EL (cell line): Measurements from ENCODE around the gene GEMIN8.
A peak's percentile ranks its signal among the peaks of the same experiment; 100 is the strongest.

ENCODE experiments used
- DNase-seq: peaks from one replicate; pipeline ENCODE4 v3.0.0-alpha.2; 2016

Gene GEMIN8

DNA sequence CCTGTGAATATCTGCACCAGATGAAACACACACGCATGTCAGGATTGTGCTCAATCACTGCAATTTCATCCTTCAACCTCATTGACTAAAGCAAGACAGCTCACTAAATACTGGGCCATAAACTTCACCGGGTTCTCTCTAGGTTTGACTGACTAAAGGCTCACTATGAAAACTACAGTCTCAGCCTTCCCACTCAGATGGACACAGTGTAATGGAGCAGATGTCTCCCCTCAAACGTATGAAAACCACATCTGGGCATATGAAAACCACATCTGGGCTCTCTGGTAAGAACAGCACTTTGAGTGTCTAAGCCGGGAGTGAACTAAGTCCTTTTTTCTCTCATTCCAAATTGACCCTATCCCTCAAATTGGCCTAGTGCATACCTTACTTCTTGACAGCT, 15.2 kb downstream of the GEMIN8 start:
- no peak for DNase-seq

DNA sequence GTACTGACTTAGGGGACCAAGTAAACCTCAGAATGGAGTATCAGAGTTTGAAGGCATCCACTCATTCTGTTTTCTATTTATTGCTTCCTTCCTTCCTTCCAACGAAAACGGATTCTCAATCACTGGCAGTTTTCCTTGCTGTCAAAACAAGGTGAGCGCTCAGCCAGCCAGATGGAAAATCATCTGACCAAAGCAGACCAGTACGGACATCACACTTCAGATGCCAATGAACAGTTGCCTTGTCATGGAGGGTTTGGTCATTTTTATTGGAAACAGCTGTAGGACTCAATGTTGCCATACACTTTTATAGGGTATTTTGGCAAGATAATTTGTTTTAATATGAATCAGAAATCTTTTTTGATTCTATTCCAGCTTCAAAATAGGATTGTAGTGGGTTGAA, 16.6 kb downstream of the GEMIN8 start:
- DNase-seq, result no peak

DNA sequence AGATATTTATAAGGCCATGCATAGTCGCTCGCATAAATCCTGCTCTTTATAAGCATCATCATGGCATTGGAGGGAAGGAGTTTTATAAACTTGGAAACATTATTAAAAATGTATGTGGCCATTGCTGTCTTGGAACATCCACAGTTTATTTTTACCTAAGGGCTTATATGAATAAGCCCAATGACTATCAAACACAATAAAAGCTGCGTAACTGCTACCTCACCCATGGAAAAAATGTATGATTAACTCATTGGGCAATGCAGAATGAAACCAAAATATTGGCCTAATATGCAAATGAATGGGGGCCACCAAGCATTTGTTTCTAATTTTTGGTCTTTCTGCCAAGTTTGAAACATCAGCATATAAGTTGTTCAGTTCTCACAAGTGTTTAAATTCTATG, 19.1 kb downstream of the GEMIN8 start:
- DNase-seq, result peak; percentile 7

DNA sequence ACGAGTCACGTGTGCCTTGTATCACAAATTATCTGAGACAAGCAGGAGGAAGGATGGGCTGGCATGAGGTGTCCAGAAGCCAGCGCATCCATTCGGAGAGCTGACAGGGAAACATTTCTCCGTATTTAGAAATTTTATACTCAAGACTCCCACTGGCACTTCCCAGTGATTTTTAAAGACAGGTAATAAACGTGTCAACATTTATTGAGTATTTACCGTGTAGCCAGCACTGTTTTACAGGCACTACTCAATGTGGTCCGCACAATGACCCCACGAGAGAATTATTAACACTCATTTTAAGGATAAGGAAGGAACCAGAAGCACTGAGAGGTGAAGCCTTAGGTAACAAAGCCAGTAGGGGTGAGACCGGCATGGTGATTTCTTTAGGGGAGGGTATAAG, 23.2 kb downstream of the GEMIN8 start:
- no peak for DNase-seq

DNA sequence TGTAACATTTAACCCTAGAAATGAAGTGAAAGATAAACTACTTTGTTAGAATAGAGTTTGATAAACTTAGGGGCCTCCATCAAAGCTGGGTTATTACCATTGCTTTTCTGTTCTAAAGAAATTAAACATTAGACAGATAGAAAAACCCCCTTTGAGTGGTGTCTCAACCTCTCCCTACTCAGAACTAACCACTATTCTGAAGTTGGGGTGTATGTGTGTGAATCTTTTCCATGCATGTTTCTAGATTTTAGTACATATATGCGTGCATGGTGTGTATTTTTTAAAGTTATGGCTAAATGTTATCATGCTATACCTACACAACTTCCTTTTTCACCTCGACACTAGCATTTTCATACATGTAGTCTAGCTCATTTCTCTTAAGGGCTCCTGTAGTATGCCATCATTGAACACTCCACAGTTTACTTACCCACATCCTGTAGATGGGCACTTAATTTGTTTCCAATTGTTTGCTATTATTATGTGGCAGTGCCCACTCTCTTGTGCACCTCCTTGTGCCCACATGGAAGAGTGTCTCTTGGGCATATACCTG, 25.7 kb downstream of the GEMIN8 start:
- DNase-seq, result no peak

DNA sequence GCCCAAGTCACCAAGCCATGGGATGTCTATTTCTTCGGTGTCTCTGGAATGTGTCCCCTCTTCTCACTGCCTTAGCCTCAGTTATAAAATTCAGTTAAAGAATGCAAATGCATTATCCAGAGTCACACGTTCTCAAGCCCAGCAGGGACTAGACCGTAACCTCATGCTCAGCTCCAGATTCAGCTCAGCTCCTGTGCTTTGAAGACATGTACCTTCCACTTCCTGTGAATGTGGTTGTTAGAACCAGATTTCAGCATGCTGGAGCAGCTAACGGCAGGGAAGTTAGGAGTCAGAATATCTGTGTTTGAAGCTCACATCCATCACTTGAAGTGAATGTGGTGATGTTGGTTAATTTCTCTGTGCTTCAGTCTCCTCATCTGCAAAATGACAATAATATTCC, 26.7 kb downstream of the GEMIN8 start:
- no peak for DNase-seq

DNA sequence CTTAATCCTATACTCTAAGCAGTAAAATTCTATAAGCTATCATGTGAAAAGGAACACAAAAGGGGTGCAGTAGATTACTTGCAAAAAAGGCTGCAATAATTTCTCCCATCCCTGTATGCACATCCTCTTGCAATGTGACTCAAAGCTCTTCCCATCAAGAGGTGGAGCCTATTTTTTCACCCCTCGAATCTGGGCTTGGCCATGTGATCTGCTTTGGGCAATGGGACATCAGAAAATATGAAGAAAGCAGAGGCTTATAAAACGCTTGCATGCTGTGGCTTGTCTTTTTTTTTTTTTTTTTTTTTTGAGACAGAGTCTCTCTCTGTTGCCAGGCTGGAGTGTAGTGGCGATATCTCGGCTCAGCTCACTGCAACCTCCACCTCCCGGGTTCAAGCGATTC, 33.0 kb downstream of the GEMIN8 start:
- no peak for DNase-seq

DNA sequence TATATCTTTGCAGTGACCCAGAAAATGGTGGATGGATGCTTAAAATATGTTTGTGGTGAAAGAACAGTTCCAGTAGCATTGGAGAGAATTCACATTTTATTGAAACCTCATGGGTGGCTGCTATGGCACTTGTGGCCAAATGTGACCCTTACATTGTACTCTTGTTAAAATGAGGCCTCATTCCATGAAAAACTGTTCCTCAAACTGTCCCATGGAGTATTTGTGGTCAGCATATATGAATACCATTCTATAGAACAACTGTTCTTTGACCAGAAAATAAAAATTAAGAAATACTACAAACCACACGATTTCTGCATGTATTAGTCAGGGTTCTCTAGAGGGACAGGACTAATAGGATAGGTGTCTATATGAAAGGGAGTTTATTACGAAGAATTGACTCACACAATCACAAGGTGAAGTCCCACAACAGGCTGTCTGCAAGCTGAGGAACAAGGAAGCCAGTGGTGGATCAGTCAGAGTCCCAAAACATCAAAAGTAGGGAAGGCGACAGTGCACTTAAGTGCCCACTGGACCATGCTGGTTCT, 35.1 kb downstream of the GEMIN8 start:
- no peak for DNase-seq

DNA sequence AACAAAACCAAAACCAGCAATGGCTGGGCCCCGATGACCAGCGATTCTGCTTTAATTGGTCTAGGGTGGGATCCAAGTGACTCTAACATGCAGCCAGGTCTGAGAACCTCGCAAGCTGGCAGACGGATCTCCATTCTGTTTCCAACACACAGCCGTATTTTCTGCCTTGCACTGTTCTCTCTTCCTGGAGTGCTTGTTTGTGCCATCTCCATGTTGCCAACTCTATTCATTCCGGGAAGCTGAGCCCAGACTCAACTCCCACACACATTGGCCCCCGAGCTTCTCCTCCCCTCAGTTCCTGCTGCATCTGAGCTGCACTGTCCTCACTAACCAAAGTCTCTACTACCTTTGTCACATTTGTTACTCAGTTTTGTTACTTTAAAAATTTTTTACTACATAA, 35.6 kb downstream of the GEMIN8 start:
- no peak for DNase-seq

DNA sequence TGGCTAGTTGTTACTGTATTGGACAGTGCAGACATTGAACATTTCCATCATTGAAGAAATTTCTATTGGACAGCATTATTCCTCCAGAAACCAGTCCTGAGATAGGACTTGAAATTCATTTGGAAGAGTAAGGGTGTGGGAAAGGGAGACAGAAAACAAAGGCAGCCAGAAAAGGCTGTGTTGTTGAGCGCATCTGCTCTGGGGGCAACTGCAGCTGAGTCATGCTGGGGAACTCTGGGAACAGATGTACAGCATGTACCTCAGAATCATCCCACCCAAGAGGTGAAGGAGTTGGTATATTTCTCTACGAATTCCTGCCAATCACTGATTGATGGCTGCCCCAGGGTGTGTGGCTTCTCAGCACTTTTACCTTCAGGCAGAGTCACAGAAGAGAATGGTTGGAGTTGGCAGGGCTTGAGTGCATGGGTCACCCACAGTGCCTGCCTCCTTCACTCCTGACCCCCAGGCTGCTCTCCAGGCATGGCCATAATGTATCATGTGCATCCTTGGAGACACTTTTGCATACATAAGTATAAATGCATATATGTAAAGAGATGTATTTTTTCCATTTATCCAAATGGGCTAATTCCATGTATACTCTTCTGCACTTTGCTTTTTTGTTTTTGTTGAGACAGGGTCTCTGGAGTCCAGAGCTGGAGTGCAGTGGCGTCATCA, 39.4 kb downstream of the GEMIN8 start:
- DNase-seq, result no peak

DNA sequence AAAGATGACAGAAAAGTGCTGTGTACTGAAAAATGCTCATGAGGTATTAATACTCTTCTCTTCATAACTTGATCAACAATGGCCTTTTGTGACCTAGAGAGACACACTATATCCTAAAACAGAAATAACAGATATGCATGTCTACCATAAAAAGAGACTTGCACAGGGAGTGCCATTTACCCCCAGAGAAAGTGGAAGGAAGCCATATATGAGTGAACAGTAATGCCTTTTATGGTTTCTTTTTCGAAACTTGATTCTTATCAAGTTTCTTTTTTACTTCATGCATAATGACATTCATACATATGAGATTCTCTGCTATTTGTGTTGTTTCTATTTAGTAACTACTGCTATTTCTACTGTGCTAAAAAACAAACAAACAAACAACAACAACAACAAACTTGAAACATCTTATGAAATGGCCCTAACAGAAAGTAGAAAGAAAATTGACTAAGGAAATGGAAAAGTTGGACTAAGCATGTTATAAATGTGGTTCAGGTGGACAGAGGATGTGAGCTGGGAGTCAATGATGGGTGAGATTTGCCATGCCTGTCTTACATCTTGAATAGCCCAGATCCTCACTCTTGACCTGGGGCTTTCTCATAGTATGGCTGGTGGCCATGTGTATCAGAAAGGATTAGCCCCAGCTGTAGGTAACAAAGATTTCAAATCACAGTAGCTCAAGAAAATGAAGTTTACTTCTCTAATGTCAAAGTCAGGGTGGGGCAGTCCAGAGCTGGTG, 43.8 kb downstream of the GEMIN8 start:
- no peak for DNase-seq

DNA sequence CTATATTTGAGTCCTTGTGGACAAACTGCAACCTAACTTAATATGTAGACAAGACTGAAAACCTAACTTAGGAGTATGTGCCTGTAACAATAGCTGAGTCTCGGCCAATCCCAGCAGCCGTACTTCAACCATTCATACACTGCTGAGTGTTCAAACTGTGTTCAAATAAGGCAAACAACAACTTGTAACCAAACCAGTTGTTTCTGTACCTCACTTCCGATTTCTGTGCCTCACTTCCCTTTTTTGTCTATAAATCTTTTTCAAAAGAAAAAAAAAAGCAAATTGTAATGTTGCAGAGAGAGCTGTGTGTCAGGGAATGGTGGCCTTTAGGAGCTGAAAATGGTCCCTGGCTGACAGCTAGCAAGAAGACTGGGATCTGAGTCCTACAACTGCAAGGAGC, 46.0 kb downstream of the GEMIN8 start:
- DNase-seq, result no peak

DNA sequence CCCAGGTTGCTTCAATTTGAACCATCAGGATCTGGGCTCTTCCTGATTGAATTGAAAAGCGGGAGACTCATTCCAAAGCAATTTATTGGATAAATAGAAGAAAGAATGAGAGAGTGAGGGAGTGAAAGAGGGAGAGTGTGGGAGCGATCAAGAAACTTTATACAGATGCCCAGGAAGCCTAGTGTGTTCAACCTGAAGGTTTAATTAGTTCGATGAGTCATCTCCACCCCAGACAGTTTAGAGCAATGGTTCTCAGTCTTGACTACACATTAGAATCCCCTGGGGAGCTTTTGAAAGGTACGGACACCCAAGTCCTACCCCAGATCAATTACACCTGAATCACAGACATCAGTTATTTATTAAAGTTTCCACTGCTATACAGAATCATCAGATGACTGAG, 61.5 kb downstream of the GEMIN8 start:
- DNase-seq, result no peak

DNA sequence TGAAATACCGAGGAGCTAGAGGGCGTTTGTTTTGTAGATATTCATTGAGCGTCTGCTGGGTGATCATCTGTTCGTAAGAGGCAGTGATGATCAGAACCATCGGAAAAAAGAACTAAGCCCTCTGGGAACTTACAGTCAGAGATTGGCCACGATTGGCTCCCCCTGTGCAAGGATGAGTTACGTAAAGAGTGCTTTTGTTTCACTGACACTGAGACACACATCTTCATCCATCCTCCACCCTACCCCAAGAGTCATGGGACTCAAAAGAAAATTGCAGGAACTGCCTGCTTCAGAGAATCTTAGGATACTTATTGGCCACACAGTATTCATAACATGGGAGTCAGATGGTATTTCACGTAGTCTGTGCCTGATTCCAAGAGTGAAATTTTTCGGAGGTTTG, 62.1 kb downstream of the GEMIN8 start:
- DNase-seq, result no peak

DNA sequence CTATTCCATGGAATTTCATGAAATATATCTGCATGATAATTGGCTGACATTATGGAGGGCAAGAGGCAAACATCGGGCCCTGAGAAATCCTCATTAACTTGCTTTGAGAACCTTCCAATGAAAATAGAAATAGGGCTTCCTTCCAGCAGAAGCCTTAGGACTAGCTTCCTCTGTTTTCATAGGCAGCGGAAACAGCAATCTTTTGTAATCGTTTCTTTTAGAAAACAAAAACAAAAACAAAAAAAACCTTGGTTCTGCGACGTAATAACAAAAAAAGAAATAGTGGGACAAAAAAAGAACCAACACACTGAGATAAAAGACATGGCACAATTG, 62.9 kb downstream of the GEMIN8 start:
- DNase-seq, result no peak

DNA sequence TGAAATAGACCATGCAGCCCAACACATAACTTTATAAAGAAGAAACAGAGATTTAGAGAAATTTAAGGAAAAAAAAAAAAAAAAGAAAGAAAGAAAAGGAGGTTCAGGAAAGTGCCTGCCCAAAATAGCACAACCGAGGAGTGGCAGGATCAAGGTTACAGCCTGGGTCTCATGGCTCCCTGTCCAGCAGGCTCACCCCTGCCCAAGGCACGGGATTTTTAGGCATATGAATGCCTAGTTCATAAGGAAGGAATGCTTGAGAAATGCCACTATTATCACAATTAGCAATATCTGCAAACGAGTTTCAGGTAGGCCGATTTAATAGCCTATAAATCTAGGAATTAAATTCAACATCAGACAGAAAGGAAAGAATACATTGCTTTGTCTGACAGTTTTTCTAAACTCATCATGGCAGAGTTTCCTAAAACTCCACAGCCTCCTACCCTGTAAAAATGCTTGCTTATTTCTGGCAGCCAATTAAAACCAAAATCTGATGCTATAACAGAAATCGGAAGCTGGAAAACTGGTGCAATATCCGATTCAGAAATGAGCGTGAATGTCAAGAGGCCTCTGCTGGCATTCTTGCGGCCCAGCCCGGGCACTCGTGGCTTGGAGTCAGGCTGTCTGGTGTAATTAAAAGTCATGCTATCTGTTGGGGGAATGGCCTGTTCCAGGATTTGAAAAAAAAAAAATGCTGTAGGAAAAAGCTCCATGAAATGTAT, 63.5 kb downstream of the GEMIN8 start:
- DNase-seq, result no peak

DNA sequence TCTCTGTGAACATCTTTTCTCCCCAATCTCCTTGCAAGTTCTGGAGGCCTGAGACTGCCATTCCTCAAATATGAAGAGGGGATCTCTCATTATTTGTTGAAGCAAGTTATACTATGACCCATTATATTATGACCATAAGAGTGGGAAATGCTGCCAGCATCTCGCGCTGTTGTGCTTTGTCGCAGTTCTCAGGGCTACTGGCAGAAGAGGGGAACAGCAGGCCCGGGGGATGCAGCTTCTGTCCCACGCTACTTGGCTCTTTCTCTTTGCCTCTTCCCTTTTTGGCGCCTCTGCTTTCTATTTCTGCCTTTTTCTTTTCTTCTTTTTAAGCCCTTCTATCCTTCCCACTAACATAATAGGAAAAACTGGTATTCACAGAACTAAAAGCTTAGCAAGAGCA, 64.2 kb downstream of the GEMIN8 start:
- DNase-seq, result no peak

DNA sequence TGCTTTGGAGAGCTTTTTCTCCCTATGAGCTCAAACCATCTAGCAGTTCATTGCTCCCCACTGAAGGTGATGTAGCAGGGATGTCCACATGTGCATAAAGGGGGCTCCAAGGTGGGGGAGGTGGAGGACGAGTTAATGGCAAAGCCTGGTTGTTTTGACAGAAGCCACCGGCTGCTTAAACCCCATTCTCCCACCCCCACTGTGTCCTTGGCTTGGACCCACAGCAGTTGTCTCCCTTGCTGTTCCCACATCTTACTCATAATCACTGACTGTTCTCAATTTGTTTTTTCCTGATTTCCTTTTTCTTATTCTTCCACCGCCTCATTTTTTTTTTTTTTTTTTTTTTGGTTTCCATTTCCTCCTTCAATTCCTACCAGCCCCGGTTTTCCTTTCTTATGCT, 72.7 kb downstream of the GEMIN8 start:
- DNase-seq, result no peak
